IMR-90 (cell line): ENCODE results near the gene SRGAP3.

Source experiments
- BHLHE40 ChIP-seq: fragments of 150-350 bp; IDR thresholded peaks from 2 replicates; pipeline ENCODE4 v1.6.1; 2016; ENCODE audit warnings: mild to moderate bottlenecking, low read depth, low read length
- CHD1 ChIP-seq: IDR thresholded peaks from 2 replicates; pipeline ENCODE4 v1.6.1; 2012; ENCODE audit warnings: low read depth, low read length, improper control_type of control experiment
- MAZ ChIP-seq: IDR thresholded peaks from 2 replicates; pipeline ENCODE4 v1.6.1; 2012; ENCODE audit warnings: low read depth, mild to moderate bottlenecking, low read length, improper control_type of control experiment, moderate library complexity, borderline replicate concordance
- POLR2A ChIP-seq: IDR thresholded peaks from 2 replicates; pipeline ENCODE4 v1.6.1; 2012; ENCODE audit warnings: mild to moderate bottlenecking, low read depth, low read length
- RCOR1 ChIP-seq: IDR thresholded peaks from 2 replicates; pipeline ENCODE4 v1.6.1; 2012; ENCODE audit warnings: mild to moderate bottlenecking, low read length, improper control_type of control experiment; ENCODE audit not compliant: insufficient replicate concordance
- RFX5 ChIP-seq: IDR thresholded peaks from 2 replicates; pipeline ENCODE4 v1.8.0; 2012; ENCODE audit warnings: low read depth, mild to moderate bottlenecking, low read length, moderate library complexity
- TF ChIP-seq, protein P1 (sequence below): conservative IDR thresholded peaks from 2 replicates; pipeline ENCODE4 v1.5.1; 2012; ENCODE audit warnings: mild to moderate bottlenecking, low read depth, low read length, improper control_type of control experiment

GRCh38 chr3:9097495-9097894 lies 152.0 kb downstream of the SRGAP3 start:
- no peak for TF ChIP-seq POLR2A
- no peak for TF ChIP-seq CHD1
- TF ChIP-seq, protein P1, sequence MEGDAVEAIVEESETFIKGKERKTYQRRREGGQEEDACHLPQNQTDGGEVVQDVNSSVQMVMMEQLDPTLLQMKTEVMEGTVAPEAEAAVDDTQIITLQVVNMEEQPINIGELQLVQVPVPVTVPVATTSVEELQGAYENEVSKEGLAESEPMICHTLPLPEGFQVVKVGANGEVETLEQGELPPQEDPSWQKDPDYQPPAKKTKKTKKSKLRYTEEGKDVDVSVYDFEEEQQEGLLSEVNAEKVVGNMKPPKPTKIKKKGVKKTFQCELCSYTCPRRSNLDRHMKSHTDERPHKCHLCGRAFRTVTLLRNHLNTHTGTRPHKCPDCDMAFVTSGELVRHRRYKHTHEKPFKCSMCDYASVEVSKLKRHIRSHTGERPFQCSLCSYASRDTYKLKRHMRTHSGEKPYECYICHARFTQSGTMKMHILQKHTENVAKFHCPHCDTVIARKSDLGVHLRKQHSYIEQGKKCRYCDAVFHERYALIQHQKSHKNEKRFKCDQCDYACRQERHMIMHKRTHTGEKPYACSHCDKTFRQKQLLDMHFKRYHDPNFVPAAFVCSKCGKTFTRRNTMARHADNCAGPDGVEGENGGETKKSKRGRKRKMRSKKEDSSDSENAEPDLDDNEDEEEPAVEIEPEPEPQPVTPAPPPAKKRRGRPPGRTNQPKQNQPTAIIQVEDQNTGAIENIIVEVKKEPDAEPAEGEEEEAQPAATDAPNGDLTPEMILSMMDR: no peak
- TF ChIP-seq MAZ: no peak
- TF ChIP-seq BHLHE40: no peak
- TF ChIP-seq RCOR1: no peak
- TF ChIP-seq RFX5: no peak
